ENCODE measurements around the gene GMDS.

GRCh38 chr6:1766654-1767053 lies 478.8 kb downstream of the GMDS start:
- no peak for TF ChIP-seq EZH2 (IDR thresholded peaks at IDR 0.05; ENCODE audit: borderline replicate concordance, low read depth, low read length, severe bottlenecking)
- TF ChIP-seq CTCF (IDR thresholded peaks at IDR 0.05; ENCODE audit: borderline replicate concordance, extremely low read depth, low read length, poor library complexity, severe bottlenecking), result no peak

Measured in DND-41 (cell line).